K562 (cell line): ENCODE data around the gene ZSWIM3. TPM values are rescaled to one million over a fixed set of nuclear protein-coding genes. Genes with fewer than 3 reads are reported as not detected.
A peak's percentile ranks its signal among the peaks of the same experiment; 100 is the strongest.

ENCODE experiments used
- NBN ChIP-seq: fragments of 450-650 bp; IDR thresholded peaks from 2 replicates; pipeline ENCODE4 v1.6.1; 2016; ENCODE audit warnings: low read depth, mild to moderate bottlenecking
- OTX1 ChIP-seq: fragments of 450-650 bp; formaldehyde crosslinking; IDR thresholded peaks from 2 replicates; pipeline ENCODE4 v1.4.0; 2022; ENCODE audit warnings: mild to moderate bottlenecking
- polyA plus RNA-seq, 8 experiments: library from polyadenylated mRNA; depleted of rRNA in 4 of 8; stranded (reverse) in 5 of 8; unstranded in 3 of 8; fragments of >200 nt; fragmentation: Nextera tagmentation in 2 of 8; fragmentation: Illumina TruSeq in 1 of 8; extraction: Ambion mirVana in 2 of 8; extraction: Trizol in 1 of 8; gene quantifications; 2 replicates each; pipeline versions ENCODE4 v1.2.1 to v1.2.3, GENCODE V29; 2011 to 2014; ENCODE audit warnings: inconsistent platforms in 1 of 8, missing spikeins in 1 of 8
- total RNA-seq, 7 experiments: library from RNA; depleted of rRNA in 6 of 7; stranded (reverse); fragments of >200 nt in 6 of 7; fragmentation: Illumina TruSeq in 2 of 7; extraction: Trizol in 2 of 7; gene quantifications; 2 replicates each; pipeline versions ENCODE4 v1.2.1 to v1.2.3, GENCODE V29; 2011 to 2021; ENCODE audit warnings: low replicate concordance in 1 of 7
- TF ChIP-seq, protein P1 (sequence below), 2 experiments: fragments of 450-650 bp in 1 of 2; IDR thresholded peaks; 2 replicates each; pipeline ENCODE4 v1.6.1; 2011 to 2017; ENCODE audit warnings: low read depth in 2 of 2, antibody characterized with exemption in 1 of 2, borderline replicate concordance in 1 of 2, low read length in 1 of 2, mild to moderate bottlenecking in 1 of 2, mixed read lengths in 1 of 2; ENCODE audit not compliant: control insufficient read depth in 1 of 2
- TF ChIP-seq, protein P2 (sequence below): fragments of 450-650 bp; IDR thresholded peaks from 2 replicates; pipeline ENCODE4 v1.6.1; 2016

The ZSWIM3 gene
- total and polyA plus RNA-seq, 9 of the 15 experiments (the other 6 are each of a cell fraction or from before 2014, with no cell fraction given) = 1.7 to 4.3 (median 2.9) TPM

DNA sequence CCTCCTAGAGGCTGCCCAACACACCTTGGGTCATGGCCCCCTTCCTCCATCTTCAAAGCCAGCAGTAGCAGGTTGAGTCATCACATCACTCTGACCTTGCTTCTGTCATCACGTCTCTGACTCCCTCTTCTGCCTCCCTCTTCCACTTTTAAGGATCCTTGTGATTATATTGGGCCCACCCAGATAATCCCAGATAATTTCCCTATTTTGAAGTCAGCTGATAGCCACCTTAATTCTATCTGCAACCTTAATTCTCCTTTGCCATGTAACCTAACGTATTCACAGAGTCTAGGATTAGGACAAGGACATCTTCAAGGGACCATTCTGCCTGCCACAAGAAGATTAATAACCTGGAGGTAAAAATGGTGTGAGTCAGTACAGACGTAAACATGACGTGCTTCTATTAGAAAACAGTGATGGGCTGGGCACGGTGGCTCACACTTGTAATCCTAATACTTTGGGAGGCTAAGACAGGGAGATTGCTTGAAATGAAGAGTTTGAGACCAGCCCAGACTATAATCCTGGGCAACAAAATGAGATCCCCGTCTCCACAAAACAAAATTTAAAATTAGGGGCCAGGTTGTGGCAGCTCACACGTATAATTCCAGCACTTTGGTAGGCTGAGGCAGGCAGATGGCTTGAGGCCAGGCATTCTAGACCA is 3.3 kb downstream of the ZSWIM3 start (continued):
- TF ChIP-seq, protein P1, sequence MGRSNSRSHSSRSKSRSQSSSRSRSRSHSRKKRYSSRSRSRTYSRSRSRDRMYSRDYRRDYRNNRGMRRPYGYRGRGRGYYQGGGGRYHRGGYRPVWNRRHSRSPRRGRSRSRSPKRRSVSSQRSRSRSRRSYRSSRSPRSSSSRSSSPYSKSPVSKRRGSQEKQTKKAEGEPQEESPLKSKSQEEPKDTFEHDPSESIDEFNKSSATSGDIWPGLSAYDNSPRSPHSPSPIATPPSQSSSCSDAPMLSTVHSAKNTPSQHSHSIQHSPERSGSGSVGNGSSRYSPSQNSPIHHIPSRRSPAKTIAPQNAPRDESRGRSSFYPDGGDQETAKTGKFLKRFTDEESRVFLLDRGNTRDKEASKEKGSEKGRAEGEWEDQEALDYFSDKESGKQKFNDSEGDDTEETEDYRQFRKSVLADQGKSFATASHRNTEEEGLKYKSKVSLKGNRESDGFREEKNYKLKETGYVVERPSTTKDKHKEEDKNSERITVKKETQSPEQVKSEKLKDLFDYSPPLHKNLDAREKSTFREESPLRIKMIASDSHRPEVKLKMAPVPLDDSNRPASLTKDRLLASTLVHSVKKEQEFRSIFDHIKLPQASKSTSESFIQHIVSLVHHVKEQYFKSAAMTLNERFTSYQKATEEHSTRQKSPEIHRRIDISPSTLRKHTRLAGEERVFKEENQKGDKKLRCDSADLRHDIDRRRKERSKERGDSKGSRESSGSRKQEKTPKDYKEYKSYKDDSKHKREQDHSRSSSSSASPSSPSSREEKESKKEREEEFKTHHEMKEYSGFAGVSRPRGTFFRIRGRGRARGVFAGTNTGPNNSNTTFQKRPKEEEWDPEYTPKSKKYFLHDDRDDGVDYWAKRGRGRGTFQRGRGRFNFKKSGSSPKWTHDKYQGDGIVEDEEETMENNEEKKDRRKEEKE (IDR thresholded peaks at IDR 0.05; ENCODE audit: borderline replicate concordance in 1 of 2, control insufficient read depth in 1 of 2, low read depth in 2 of 2, low read length in 1 of 2) = no peak
- TF ChIP-seq NBN (no peak), OTX1 (CRISPR knock-in tag) (no peak)
- TF ChIP-seq, protein P2, sequence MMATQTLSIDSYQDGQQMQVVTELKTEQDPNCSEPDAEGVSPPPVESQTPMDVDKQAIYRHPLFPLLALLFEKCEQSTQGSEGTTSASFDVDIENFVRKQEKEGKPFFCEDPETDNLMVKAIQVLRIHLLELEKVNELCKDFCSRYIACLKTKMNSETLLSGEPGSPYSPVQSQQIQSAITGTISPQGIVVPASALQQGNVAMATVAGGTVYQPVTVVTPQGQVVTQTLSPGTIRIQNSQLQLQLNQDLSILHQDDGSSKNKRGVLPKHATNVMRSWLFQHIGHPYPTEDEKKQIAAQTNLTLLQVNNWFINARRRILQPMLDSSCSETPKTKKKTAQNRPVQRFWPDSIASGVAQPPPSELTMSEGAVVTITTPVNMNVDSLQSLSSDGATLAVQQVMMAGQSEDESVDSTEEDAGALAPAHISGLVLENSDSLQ = peak; percentile 75
